ENCODE results near the gene CCDC149.

The CCDC149 gene

GRCh38 chr4:24843096-24843495 is 69.7 kb downstream of the CCDC149 start:
- no peak for DNase-seq (ENCODE audit: low read depth)

GRCh38 chr4:24842356-24842755 is 70.5 kb downstream of the CCDC149 start:
- no peak for DNase-seq (ENCODE audit: low read depth)

GRCh38 chr4:24840826-24841543 is 71.9 kb downstream of the CCDC149 start:
- no peak for DNase-seq (ENCODE audit: low read depth)

GRCh38 chr4:24840362-24840761 is 72.5 kb downstream of the CCDC149 start:
- DNase-seq (ENCODE audit: low read depth), result no peak

DNA sequence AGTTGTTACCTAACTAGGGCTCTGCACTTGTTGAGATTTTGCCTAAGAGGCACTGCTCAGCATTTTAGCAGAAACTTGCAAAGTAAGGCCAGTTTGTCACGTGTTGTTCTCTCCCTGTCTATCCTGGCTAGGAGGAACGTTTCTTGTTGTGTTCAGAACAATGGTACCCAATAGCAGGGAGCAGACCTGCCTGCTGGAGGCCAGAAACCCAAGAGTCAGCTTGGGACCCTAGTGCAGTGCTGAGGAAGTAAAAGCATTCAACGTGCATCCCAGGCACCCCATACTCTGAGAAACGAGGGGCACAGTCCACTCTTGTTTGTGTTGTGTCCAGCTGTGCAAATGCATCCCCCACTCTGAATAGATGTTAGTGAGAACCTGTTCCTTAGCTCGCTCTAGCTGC is 75.1 kb downstream of the CCDC149 start:
- no peak for DNase-seq (ENCODE audit: low read depth)

- DNase-seq (ENCODE audit: low read depth), result no peak
Observed at GRCh38 chr4:24837336-24837735, 75.5 kb downstream of the CCDC149 start.

DNA sequence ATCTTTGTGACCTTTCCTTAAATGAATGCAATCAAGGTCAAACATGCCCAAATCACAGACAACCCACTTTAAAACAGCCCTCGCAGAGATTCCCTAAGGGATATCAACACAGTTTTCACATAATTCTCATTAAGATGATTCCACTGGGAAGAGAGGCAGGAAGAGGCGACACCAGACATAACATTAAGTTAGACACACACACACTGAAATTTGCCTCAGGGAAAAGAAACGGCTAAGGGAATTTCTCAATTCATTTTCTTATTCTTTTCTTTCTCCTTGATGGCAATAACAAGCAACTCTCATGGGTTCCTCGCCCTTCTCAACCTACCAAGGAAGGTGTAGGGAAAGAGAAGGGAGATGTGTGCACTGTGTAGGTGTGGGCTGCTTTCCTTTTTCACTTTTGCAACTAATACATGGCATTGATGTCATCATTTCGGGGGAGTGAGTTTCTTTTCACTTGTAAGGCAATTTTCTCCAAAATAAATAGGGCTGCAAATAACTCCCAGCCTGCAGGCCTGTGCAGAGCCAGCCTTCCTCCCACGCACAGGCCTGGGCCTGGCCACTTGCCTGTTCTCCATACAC is 76.1 kb downstream of the CCDC149 start:
- no peak for DNase-seq (ENCODE audit: low read depth)

- no peak for DNase-seq (ENCODE audit: low read depth)
Observed at GRCh38 chr4:24835696-24836095, 77.1 kb downstream of the CCDC149 start.

- no peak for DNase-seq (ENCODE audit: low read depth)
Observed at GRCh38 chr4:24831637-24832036, 81.2 kb downstream of the CCDC149 start.

DNA sequence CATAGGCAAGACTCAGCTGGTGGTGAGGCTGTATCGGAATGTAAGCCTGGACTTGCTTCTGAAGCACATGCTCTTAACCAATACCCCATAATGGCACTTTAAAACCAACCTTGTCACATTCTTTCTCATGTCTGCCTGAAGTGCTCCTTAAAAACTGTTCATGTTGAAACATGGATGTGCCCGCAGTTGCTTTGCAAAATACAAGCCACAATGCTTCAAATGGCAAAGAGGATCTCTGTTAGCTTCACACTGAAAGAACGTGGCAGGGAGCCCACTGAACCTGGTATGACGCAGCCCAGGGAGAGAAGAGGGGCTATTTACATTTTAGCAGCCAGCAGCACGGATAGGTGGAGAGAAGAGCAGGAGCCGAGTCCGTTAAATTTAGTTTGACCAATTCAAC is 88.1 kb downstream of the CCDC149 start:
- DNase-seq (ENCODE audit: low read depth), result no peak

DNA sequence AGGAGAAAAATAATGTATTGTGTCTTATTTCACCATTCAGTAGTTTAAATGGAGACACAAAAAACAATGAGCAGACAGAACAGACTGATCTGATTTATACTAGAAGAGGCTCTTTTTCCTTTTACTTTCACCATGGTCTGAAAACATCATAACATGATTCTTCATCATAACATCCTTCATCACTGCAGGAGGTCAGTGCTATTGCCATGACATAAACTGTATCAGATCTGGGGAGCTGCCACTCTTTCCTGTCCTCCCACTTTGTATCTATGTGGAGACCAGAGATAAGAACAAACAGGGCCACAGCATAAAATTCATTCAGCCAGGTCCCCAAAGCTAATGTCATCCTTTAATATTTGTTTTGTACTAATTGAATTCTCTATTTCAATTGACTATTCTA is 92.3 kb downstream of the CCDC149 start:
- DNase-seq (ENCODE audit: low read depth), result no peak

GRCh38 chr4:24816797-24817196 is 96.0 kb downstream of the CCDC149 start:
- no peak for DNase-seq (ENCODE audit: low read depth)

- no peak for DNase-seq (ENCODE audit: low read depth)
Observed at GRCh38 chr4:24813732-24814131, 99.1 kb downstream of the CCDC149 start.

- DNase-seq (ENCODE audit: low read depth), result no peak
Observed at GRCh38 chr4:24810871-24811631, 101.8 kb downstream of the CCDC149 start.

DNA sequence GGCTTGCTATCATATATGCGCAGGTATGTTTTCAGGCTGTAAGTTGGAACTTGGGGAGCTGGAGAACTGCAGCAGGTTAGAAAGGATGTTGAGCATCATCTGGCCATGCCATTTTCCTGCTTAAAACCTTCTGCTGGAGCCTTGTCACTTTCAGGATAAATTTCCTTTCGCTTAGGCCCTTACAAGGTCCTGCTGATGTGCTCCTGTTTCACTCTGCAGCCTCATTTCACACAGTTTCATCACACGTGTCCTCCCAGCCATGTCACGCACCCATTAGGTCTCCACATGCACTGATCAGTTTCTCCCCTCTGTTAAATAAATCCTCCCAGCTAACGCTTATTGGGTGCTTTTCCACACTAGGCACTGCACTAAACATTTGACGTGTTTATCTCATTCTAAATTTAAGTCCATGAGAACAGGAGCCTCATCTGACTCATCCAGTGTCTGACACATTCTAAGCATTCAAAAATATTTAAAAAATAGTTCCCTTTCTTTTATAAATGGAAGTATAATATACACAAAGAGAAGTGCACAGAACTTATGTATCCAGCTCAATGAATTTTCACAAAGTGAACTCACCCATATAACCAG is 102.9 kb downstream of the CCDC149 start:
- DNase-seq (ENCODE audit: low read depth), result no peak

- DNase-seq (ENCODE audit: low read depth), result no peak
Observed at GRCh38 chr4:24809376-24809775, 103.5 kb downstream of the CCDC149 start.

GRCh38 chr4:24808955-24809354 is 103.9 kb downstream of the CCDC149 start:
- DNase-seq (ENCODE audit: low read depth), result no peak

DNA sequence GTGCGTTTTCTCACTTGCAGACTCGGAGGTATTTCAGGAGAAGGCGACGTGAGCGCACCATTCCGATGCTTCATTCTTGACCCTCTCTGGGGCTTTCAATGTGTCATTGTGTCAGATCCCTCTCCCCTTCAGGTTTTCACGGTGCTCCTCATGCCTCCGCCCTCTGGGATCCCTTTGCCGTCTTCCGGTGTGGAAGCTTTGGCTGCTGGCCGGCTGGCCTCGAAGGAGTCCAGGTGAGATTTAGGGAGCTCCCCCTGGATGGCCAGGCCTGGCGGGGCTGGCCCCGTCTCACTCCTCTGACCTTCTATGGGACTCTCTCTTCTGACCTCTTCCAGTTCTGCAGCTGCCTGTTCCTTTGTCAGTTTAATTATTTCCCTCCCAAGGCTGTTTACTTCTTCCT is 104.6 kb downstream of the CCDC149 start:
- DNase-seq (ENCODE audit: low read depth), result no peak

DNA sequence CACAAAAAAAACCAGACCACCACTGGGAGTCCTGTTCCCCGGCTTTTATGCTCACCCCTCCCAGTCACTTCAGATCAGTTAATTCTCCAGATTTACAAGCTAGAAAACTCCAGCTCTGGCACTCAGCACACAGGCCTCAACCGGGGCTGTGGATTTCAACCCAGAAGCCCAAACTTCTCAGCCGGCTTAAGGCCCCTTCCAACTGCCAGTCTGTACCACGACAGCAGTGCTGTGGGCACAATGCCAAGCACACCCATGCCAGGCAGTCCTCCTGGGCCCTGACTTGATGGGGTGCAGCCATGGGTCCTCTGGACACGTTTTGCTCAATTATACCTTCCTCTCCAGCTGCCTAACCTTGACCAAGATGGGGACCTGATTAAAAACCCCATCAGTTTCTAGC is 105.2 kb downstream of the CCDC149 start:
- no peak for DNase-seq (ENCODE audit: low read depth)

DNA sequence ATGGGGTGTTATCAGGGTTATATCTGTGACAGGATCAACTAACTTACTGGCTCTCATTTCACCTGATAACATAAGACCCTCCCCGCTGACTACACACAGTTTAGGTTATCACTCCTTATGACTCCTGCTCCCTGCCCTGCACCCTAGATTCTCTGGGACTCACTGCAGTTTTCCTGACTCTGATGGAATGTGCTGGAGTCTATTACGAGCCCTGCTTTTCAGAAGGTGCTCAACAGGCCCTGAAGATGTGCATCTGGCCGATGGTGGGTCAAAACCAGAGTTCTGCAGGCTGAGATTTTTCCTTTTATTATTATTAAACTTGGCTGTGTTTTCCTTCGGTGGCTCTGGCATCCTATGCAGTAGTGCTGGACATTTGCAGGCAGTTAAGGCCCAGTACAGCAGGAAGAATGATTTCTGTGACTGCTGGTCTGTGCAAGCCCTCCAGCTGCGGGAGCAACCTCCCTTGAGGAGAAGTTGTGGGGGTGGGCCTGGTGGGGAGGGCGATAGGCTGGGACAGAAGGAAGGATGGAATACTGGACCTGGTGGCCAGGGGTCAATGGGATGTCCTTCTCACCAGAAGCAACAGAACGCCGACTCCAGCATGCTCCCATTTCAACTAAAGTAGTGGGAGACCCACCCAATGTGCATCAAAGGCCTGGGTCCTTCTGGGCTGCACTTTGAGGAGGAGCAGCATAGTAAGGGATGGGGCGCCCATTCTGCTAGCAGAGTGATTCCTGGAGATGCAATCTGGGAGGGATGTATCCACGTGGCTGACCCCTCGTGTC is 106.4 kb downstream of the CCDC149 start:
- DNase-seq (ENCODE audit: low read depth), result no peak

- no peak for DNase-seq (ENCODE audit: low read depth)
Observed at GRCh38 chr4:24805566-24805965, 107.3 kb downstream of the CCDC149 start.

DNA sequence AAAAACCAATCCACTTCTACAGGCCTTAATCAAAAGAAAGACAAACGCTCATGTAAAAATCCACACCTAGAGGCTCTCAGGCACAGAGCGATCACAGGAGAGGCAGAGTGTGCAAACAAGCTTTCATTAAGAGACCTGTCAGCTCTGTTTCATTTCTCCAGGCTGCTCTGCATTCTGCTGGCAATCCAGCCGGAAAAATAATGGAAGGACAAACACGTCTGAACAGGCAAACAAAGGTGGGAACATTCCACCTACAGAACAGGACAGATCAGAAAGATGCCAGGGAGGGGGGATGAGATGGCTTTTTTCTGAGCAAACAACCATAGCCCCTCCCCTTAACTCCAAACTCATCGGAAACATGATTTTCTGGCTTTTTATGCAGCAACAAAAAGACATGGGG is 107.8 kb downstream of the CCDC149 start:
- no peak for DNase-seq (ENCODE audit: low read depth)

Data from stromal cell of bone marrow (primary cell).